Epithelial cell of prostate (primary cell): ENCODE measurements around the gene GET3.

Experiments used
- DNase-seq: peaks from one replicate; pipeline ENCODE4 v3.0.0-alpha.2; 2011; ENCODE audit warnings: low read depth, low spot score
- H3K27ac ChIP-seq: fragments of 450-650 bp; 2 replicates; pipeline ENCODE4 v1.5.1; 2017; ENCODE audit warnings: mild to moderate bottlenecking

GET3 gene

DNA sequence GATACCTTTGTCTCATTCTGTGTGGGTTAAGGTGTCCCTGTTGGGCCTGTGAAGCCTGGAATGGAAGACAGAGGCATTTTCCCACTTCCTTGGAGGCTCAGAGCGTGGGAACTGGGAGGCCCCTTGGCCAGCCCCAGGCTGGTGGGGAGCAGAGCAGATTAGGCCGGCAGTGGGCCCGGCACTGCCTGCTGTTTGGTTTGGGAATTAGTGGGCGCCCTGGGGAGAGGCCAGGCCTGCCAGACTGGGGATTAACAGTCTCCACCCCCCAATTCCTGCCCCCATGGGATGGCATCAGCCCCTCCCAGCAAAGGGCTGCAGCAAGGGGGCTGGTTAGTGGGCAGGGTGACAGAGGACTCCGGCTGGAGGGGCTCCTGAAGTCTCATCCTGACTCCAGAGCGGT lies 11.2 kb downstream of the GET3 start:
- H3K27ac ChIP-seq: no peak overlapping the region
- DNase-seq: no peak

DNA sequence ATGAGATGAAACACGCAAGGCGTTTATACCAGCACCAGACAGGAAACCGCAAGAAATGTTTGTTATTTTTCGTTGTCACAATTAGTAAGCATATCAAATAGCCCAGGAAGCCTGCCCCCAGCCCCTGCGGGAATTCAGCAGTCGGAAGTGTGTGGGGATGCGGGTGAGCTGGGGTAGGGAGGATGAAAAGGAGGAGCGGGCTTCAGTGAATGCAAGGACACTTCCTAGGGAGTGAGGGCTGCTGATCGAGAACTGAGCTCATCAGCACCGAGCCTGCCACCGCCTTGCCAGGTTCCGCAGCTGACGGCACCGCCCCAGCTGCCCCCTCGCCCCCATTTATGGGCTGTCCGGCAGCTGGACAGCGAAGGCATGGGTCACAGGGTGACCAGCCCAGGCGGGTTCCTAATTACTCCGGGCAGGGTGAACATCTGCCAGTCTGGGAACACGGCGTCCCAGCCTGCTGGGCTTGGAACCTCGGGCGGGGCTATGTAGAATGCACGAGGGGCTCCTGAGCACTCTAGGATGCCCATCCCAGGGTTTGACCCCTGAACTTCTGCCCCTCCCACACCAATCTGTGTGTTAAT lies 12.7 kb downstream of the GET3 start:
- peak overlapping the region; percentile 20 for H3K27ac ChIP-seq
- no peak for DNase-seq

DNA sequence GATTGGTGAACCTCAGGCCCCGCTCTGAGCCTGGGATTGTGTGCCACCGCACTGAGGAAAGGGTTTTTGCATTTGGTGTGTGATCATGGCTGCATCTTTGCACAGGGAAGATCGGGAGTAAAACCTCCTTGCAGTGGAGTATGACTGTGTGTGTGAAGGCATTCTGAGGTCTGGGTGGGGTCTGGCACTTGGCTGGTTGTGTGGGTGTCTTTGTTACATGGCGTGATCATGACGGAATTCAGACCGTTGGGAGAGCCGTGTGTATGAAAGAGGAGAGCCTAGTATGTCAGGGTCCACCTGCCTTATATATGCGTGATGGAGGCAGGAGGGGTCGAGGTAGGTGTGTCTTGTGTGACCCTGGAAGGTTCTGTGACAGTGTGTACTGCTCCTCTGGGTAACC lies 13.6 kb downstream of the GET3 start:
- no peak for DNase-seq
- no peak overlapping the region for H3K27ac ChIP-seq

DNA sequence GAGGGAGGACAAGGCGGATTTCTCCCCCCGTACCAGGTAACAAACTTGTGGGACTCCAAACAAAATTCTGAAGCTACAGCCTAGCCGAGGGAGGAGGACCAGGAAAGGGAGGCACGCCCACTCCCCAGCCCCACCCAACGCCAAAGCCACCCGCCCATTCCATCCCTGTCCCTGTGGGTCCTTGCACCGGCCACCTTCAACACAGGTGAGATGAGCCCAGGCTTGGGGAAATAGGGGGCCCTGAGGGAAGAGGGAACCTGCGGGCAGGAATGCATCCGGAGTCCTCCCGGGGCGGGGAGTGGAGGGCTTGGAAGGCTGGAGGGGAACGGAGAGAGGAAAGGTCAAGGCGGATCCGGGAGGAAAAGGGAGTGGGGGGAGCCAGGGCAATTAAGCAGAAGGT lies 14.3 kb downstream of the GET3 start, which contains the start of gene BEST2:
Gene BEST2, plus strand, starts transcription at position 157 of the 400 bp plus-strand sequence. CDS start 802 bp downstream, outside the sequence.
- DNase-seq: no peak
- H3K27ac ChIP-seq: no peak within 1 kb of the TSS

DNA sequence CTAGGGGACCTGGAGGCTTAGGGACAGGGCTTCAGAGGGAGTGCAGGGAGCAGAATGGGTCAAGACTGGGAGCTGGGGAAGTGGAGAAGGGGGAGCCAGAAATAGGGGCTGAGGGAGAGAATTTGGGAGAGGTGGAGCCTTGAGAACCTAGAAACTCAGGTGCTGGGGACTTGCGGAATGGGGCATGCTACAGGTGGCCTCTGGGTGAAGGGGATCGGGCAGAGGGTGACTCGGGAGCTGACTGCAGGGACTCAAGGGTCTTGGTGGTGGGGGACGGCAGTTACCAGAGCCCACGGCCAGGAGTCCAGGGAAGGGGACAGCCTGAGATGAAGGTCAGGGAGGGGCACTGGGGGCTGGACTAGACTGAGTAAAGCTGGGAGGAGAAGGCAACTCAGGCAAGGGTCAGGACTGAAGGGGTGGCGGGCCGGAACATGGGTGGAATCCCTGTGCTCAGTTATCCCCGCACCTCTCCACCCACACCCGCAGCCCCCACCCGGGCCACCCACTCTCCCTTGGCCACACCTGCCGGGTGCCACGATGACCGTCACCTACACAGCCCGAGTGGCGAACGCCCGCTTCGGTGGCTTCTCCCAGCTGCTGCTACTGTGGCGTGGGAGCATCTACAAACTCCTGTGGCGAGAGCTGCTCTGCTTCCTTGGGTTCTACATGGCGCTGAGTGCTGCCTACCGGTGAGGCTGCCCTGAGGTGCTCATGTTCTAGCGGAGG lies 14.9 kb downstream of the GET3 start:
- DNase-seq: no peak
- no peak overlapping the region for H3K27ac ChIP-seq

DNA sequence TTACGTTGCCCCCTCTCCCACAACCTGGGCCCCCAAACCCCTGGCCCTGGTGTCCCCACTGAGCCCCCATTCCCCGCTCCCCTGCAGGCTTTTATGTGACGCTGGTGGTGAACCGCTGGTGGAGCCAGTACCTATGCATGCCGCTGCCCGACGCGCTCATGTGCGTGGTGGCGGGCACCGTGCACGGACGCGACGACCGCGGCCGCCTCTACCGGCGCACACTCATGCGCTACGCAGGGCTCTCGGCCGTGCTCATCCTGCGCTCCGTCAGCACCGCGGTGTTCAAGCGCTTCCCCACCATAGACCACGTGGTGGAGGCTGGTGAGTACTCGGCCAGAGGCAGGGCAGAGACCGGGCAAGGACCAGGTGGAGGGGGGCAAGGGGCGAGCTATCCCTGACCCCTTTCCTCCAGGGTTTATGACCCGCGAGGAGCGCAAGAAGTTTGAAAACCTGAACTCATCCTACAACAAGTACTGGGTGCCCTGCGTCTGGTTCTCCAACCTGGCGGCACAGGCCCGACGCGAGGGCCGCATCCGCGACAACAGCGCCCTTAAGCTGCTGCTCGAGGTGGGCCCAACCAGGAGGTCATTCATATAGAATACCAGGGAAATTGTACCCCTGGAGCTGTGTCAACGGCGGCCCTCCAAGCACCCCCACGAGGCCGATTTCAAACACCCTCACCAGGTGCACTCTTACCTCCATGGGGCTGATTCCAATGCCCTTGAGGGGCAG lies 17.3 kb downstream of the GET3 start:
- no peak for DNase-seq
- no peak overlapping the region for H3K27ac ChIP-seq

DNA sequence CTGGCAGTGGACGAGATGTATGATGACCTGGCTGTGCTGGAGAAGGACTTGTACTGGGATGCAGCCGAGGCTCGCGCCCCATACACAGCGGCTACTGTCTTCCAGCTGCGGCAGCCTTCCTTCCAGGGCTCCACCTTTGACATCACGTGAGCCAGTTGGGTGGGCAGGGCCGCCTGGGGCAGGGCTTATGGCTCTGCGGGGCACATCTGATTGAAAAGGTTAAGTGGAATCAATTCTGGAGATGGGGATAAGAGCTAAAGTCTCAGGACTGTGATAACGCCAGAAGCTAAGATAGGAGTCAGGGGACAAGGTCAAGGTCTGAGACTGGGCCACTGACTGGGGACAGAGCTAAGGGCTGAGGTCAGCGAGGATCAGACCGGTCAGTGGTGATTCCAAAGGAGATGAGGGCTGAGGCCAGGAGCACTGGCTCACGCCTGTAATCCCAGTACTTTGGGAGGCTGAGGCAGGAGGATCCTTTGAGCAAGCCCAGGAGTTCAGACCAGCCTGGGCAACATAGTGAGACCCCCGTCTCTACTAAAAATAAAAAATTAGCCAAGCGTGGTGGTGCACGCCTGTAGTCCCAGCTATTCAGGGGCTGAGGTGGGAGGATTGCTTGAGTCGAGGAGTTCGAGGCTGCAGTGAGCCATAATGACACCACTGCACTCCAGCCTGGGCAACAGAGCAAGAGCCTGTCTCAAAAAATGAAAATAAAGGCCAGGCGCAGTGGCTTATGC lies 19.0 kb downstream of the GET3 start:
- no peak overlapping the region for H3K27ac ChIP-seq
- no peak for DNase-seq

DNA sequence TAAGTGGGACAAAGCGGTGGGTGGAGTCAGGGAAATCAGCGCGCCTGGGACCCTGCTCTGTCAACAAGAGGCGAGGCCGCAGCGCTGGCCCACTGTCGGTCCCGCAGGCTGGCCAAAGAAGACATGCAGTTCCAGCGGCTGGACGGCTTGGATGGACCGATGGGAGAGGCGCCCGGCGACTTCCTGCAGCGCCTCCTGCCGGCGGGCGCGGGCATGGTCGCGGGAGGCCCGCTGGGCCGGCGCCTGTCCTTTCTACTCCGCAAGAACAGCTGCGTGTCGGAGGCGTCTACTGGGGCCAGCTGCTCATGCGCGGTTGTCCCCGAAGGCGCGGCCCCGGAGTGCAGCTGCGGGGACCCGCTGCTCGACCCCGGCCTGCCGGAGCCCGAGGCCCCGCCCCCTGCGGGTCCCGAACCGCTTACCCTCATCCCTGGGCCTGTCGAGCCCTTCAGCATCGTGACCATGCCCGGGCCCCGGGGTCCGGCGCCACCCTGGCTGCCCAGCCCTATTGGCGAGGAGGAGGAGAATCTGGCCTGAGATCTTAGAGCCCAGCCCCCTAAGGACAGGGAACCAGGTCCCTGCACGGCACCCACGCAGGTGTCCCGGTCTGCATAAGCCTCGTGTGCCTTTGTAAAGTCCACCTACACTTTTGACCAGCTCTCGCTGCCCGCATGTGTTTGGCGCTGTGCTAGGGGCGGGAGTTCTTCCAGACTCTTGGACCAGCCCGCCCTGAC lies 20.4 kb downstream of the GET3 start:
- no peak for DNase-seq
- H3K27ac ChIP-seq: no peak overlapping the region

DNA sequence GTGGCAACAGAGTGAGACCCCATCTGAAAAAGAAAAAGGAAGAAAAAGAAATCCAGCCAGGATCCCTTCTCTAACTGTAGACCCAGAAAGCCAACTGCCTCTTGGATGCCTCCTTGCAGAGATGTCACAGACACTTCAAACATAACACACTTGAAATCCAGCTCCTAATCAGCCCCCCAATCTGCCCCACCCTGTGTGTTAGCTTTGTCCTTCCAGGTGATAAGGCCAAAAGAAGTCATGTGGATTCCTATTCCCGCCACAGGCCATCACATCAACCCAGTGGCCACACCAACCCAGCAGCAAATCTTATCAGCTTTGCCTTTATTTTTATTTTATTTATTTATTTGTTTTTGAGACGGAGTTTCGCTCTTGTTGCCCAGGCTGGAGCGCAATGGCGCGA lies 22.4 kb downstream of the GET3 start:
- no peak for DNase-seq
- no peak overlapping the region for H3K27ac ChIP-seq

DNA sequence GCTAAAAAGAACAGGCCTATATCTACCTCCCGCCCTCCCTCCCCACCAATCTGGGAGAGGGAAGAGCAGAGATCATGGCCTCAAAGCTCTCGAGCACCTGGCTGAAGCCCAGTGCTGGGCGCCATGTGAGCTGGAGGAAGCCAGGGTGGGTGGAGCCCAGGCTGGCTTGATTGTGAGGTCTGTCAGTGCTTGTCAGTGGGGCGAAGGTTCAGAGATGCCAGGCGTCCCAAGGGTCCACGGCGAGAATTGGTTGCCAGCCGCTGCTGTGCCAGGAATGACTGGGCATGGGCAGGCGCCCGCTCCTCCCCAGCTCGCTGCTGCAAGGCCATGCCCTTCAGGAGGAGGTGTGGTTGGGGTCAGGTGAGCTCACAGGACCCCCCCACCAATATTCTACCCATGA lies 25.8 kb downstream of the GET3 start:
- no peak overlapping the region for H3K27ac ChIP-seq
- DNase-seq: no peak

DNA sequence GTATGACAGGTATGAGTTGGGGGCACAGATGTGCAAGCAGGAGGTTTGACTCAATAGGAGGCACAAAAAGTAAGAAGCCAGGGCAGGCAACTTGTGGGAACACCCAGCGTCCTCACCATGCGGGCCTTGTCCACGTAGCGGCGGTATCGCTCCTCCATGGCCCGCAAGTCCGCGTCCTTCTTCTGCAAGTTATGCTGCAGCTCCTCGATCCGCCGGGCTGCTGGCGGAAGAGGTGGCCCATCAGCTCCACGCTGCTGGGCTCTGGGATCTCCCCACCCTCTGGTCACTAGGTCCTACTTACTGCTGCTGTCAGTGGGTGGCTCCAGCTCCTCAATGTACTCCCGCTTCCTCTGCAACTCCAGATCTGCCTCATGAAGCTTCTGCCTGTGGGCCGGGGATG lies 27.4 kb downstream of the GET3 start:
- H3K27ac ChIP-seq: no peak overlapping the region
- DNase-seq: no peak

DNA sequence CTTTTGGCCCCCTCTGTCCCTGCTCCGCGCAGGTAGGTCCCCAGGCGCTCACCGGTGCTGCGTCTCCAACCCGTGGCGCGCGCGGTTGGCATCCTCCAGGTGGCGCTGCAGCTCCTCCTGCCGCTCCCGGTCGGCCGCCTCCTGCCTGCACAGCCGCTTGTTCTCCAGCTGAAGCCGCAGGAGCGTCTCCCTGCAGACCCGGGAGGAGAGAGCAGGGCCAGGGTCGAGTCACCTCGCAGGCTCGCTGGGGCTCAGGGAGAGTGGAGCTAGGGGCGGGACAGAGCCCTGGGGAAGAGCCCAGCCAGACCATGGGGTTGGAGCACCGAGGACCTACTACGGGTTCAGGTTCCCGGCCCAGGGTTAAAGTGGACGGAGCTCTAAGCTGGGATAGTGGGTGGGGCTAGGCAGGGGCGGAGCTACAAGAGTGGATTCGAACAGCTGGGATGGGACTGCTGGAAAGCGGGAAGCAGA lies 28.8 kb downstream of the GET3 start:
- DNase-seq: no peak

DNA sequence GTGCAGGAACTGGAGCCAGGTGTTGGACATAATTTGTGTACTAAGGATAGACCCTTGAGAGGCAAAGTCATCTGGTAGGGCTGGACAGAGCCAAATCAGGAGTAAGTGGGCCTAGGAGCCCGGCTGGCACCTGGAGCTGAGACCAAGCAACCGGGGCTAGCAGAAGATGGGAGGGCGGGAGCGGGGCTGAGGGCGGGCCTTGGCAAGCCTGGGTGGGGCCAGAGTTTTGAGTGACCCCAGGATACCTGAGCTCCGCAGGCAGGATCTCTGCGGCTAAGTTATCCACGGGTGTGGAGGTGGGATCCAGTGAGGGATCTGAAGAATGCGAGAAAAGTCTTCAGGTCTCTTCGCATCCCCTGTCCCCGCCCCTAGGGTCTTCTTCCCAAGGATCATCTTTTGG lies 29.9 kb downstream of the GET3 start:
- no peak overlapping the region for H3K27ac ChIP-seq
- no peak for DNase-seq

More for the DNA sequence above, 28.8 kb downstream of the GET3 start:
- H3K27ac ChIP-seq: no peak overlapping the region

DNA sequence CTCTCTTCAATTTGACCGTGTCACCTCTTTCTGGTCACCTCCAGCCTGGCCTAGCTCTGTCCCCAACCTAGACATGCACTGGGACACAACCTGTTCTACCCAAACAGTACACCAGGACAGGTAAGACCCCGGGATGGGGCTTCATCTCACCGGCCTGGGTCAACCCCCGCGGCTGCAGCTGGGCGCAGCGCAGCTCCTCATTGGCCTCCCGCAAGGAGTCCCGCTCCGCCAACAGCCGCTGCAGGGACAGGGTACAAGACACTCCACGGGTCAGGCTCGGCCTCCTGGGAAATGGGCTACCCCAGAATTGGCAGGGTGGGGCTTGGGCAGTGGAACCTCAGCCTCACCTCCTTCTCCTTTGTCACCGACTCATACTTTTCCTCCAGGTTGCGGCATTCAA lies 30.4 kb downstream of the GET3 start:
- H3K27ac ChIP-seq: no peak overlapping the region
- no peak for DNase-seq

DNA sequence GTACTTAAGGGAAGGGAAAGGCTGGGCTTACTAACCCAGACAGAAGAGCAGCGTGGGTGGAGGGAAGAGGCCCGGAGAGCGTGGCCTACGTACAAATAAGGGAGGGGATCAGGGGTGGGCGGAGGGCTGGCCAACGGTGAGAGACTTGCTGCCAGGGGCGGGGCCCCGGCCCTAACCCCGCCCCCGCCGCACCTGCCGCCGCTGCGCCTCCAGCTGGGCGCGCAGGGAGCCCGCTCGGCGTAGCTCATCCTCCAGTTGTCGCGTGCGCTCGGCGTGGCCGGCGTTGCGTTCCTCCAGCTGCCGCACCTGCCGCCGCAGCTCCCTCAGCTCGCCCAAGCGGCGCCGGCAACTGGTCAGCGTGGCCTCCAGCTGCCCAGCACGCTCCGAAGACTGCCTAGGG lies 32.4 kb downstream of the GET3 start:
- H3K27ac ChIP-seq: no peak overlapping the region
- DNase-seq: no peak

DNA sequence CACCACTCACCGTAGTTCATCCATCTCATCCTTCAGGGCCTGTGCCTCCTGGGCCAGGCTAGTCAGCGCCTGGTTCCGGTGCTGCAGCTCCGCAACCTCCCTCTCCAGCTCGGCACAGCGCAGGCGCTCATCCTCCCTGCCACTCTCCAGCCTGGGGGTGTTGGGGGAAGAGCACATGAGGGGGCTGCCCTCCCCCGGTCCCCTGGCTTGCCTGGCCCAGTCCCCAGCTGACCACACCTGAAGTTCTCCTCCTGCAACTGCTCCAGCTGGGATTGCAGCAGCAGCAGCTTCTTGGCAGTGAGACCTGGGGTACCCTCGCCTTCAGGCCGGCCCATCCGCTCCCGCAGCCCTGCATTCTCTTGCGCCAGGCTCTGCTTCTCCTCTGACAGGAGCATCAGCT lies 33.6 kb downstream of the GET3 start:
- H3K27ac ChIP-seq: no peak overlapping the region

DNA sequence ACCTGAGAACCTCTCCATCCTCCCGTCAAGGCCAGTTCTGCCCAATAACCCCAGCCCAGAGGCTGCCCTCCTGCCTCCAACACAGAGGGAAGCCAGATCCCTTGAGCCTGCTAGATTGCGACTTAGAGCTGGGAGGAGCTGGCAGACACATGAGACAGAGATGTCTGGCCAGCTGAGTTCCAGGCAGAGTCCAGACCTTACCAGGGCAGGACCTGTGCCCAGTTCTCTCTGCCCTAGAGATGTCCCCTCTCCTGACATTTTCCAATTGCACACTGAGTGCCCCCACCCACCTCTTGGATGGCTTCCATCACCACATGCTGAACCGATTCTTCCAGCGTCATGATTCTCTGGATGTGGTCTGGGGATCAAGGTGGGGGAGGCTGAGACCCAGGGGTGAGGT lies 35.0 kb downstream of the GET3 start:
- no peak overlapping the region for H3K27ac ChIP-seq
- DNase-seq: no peak

More for the DNA sequence above, 33.6 kb downstream of the GET3 start:
- DNase-seq: no peak

DNA sequence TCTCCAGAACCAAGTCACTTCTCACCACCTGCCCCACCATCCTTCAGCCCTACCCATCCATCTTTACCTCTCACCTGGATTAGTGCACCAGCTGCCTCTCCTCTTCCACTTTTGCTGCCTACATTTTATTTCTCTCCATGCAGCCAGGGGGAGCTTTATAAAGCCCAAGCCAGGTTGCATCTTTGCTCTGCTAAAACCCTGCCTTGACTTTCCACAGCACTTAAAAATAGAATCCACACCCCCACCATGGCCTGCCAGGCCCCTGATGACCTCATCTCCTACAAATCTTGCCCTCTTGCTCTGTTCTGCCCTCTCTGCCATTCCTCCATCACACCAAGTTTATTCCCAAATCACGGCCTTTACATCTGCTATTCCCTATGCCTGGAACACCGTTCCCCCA lies 36.3 kb downstream of the GET3 start:
- DNase-seq: no peak
- H3K27ac ChIP-seq: no peak overlapping the region

DNA sequence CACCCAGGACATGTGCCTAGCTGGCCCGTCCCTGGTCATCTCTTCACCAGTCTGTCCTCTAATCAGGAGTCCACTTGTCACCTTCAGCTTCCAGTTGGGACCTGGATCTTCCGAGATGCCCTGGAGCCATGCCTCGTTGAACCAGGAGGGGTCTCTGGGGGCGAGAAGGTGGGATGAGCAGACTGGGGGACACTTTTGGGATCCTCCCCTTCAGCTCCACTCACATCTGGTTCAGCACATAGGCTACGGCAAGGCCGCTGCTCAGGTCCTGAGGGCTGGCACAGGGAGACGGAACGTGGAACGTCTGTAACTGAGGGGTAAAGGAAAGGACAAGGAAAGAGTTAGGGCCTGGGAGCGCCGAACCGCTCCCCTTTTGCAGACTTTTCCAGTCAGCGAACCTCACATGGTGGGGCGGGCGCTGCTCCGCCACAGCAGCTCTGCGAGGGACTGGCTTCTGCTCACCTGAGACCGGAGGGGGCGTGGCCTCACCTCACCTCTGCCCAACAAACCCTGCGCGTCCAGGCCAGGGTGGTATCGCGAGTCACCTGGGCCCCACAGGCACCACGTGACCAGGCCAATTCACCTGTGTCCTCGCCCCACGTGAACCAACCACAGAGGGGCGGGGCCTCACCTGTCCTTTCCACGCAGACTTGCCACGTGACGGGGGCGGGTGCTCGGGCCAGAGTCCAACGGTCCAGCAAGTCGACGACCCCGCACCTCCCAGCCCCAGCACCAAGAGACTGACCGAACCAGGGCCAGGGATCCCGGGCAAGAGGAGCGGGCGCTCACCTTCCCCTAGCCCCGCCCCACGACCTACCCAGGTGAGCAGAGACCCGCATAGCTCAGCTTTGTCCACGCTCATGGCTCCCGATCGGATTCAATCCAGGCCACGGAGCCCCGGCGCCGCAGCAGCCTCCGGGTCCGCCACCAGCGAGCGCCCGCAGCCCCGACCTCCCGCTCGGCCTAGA lies 37.6 kb downstream of the GET3 start, which contains the start of gene HOOK2:
Gene HOOK2, minus strand, starts transcription at position 965 of the 968 bp plus-strand sequence. Its CDS starts 103 bp downstream, at position 862.
- peak; percentile 89 for DNase-seq
- peak within 1 kb of the TSS; percentile 89 for H3K27ac ChIP-seq
